ENCODE measurements around the gene LIN54.

The LIN54 gene

GRCh38 chr4:82891707-82892466, 118.7 kb downstream of the LIN54 start:
- H3K4me3 ChIP-seq (ENCODE audit: low read length): peak overlapping the region; percentile 97
- TF ChIP-seq CTCF (conservative IDR thresholded peaks at IDR 0.05; ENCODE audit: low read depth, low read length): no peak
- DNase-seq (ENCODE audit: low read depth): no peak

GRCh38 chr4:82890901-82891706, 119.5 kb downstream of the LIN54 start, which contains the start of gene SEC31A:
TSS of gene SEC31A (minus strand) at chr4:82891153. CDS start at chr4:82881936, 9,217 bp downstream.
- DNase-seq (ENCODE audit: low read depth): peak; percentile 64
- peak; percentile 3 for TF ChIP-seq CTCF (conservative IDR thresholded peaks at IDR 0.05; ENCODE audit: low read depth, low read length)
- H3K4me3 ChIP-seq (ENCODE audit: low read length): peak within 1 kb of the TSS; percentile 97

GRCh38 chr4:82890528-82890900, 120.1 kb downstream of the LIN54 start:
- peak overlapping the region; percentile 97 for H3K4me3 ChIP-seq (ENCODE audit: low read length)
- TF ChIP-seq CTCF (conservative IDR thresholded peaks at IDR 0.05; ENCODE audit: low read depth, low read length): no peak
- no peak for DNase-seq (ENCODE audit: low read depth)

GRCh38 chr4:82889287-82889686, 121.3 kb downstream of the LIN54 start:
- peak overlapping the region; percentile 97 for H3K4me3 ChIP-seq (ENCODE audit: low read length)
- DNase-seq (ENCODE audit: low read depth): no peak
- TF ChIP-seq CTCF (conservative IDR thresholded peaks at IDR 0.05; ENCODE audit: low read depth, low read length): no peak

- no peak overlapping the region for H3K4me3 ChIP-seq (ENCODE audit: low read length)
- no peak for DNase-seq (ENCODE audit: low read depth)
- no peak for TF ChIP-seq CTCF (conservative IDR thresholded peaks at IDR 0.05; ENCODE audit: low read depth, low read length)
Observed at GRCh38 chr4:82886147-82886942, 124.3 kb downstream of the LIN54 start.

- DNase-seq (ENCODE audit: low read depth): no peak
- no peak for TF ChIP-seq CTCF (conservative IDR thresholded peaks at IDR 0.05; ENCODE audit: low read depth, low read length)
- no peak overlapping the region for H3K4me3 ChIP-seq (ENCODE audit: low read length)
Observed at GRCh38 chr4:82885410-82885809, 125.2 kb downstream of the LIN54 start.

Measured in retinal pigment epithelial cell (primary cell).